H9 (cell line): ENCODE measurements around the gene CARMIL3. TPM values are rescaled to one million over a fixed set of nuclear protein-coding genes. Genes with fewer than 3 reads are reported as not detected.
"Not testable (repeated sequence)": the region's sequence is repeated elsewhere in the genome, so short reads cannot be mapped to it uniquely, and the experiment has no call there.

ENCODE experiments used
- DNase-seq: peaks from one replicate; pipeline ENCODE4 v3.0.0-alpha.2; 2017
- H2AFZ ChIP-seq: one replicate; pipeline ENCODE4 v1.6.1; 2013; ENCODE audit warnings: mild to moderate bottlenecking, low read length, control low read depth, moderate library complexity
- H2AK5ac ChIP-seq: 2 replicates; pipeline ENCODE4 v1.6.1; 2013; ENCODE audit warnings: low read length, control low read depth, mixed read lengths; ENCODE audit not compliant: insufficient read length
- H2BK120ac ChIP-seq: one replicate; pipeline ENCODE4 v1.6.1; 2013; ENCODE audit warnings: low read depth, mild to moderate bottlenecking, low read length, control low read depth, inconsistent platforms; ENCODE audit not compliant: poor library complexity, severe bottlenecking
- H2BK12ac ChIP-seq: 2 replicates; pipeline ENCODE4 v1.6.1; 2013; ENCODE audit warnings: low read length, control low read depth, mixed read lengths, low read depth; ENCODE audit not compliant: insufficient read length
- H2BK15ac ChIP-seq: 2 replicates; pipeline ENCODE4 v1.6.1; 2013; ENCODE audit warnings: low read depth, low read length, control low read depth
- H2BK20ac ChIP-seq: one replicate; pipeline ENCODE4 v1.6.1; 2013; ENCODE audit warnings: low read depth, mild to moderate bottlenecking, low read length, control low read depth, inconsistent platforms; ENCODE audit not compliant: poor library complexity, severe bottlenecking
- H2BK5ac ChIP-seq: 2 replicates; pipeline ENCODE4 v1.6.1; 2013; ENCODE audit warnings: low read length, control low read depth, mixed read lengths; ENCODE audit not compliant: insufficient read length
- H3K14ac ChIP-seq: 2 replicates; pipeline ENCODE4 v1.6.1; 2013; ENCODE audit warnings: low read length, control low read depth; ENCODE audit not compliant: insufficient read depth
- H3K18ac ChIP-seq: 2 replicates; pipeline ENCODE4 v1.6.1; 2013; ENCODE audit warnings: low read depth, mild to moderate bottlenecking, mixed read lengths, low read length, control low read depth; ENCODE audit not compliant: insufficient read length
- H3K23ac ChIP-seq: 2 replicates; pipeline ENCODE4 v1.6.1; 2013; ENCODE audit warnings: low read length, control low read depth, mixed read lengths, low read depth; ENCODE audit not compliant: insufficient read length
- H3K23me2 ChIP-seq: 2 replicates; pipeline ENCODE4 v1.6.1; 2013; ENCODE audit warnings: low read depth, mild to moderate bottlenecking, mixed read lengths, low read length, control low read depth; ENCODE audit not compliant: insufficient read length, poor library complexity, severe bottlenecking
- H3K27ac ChIP-seq: 2 replicates; pipeline ENCODE4 v1.5.1; 2013; ENCODE audit warnings: low read length, control low read depth, mixed read lengths, low read depth; ENCODE audit not compliant: insufficient read length
- H3K27me3 ChIP-seq: 2 replicates; pipeline ENCODE4 v1.6.1; 2013; ENCODE audit warnings: low read length, control low read depth, inconsistent platforms; ENCODE audit not compliant: insufficient read depth
- H3K4ac ChIP-seq: 2 replicates; pipeline ENCODE4 v1.6.1; 2013; ENCODE audit warnings: low read depth, mild to moderate bottlenecking, control low read depth, inconsistent platforms, low read length, moderate library complexity
- H3K4me1 ChIP-seq: 2 replicates; pipeline ENCODE4 v1.6.1; 2013; ENCODE audit warnings: low read length, control low read depth, inconsistent platforms; ENCODE audit not compliant: insufficient read depth
- H3K4me2 ChIP-seq: 2 replicates; pipeline ENCODE4 v1.6.1; 2013; ENCODE audit warnings: low read length, control low read depth, mixed read lengths; ENCODE audit not compliant: insufficient read length, insufficient read depth
- H3K56ac ChIP-seq: 2 replicates; pipeline ENCODE4 v1.6.1; 2013; ENCODE audit warnings: low read depth, mild to moderate bottlenecking, mixed read lengths, low read length, control low read depth; ENCODE audit not compliant: insufficient read length
- H3K79me1 ChIP-seq: 2 replicates; pipeline ENCODE4 v1.6.1; 2013; ENCODE audit warnings: low read depth, mild to moderate bottlenecking, moderate library complexity, low read length, control low read depth, inconsistent platforms; ENCODE audit not compliant: insufficient read depth, poor library complexity, severe bottlenecking
- H3K79me2 ChIP-seq: 2 replicates; pipeline ENCODE4 v1.6.1; 2013; ENCODE audit warnings: low read length, control low read depth, inconsistent platforms; ENCODE audit not compliant: insufficient read depth
- H3K9ac ChIP-seq: 2 replicates; pipeline ENCODE4 v1.6.1; 2013; ENCODE audit warnings: low read length, control low read depth, mixed read lengths; ENCODE audit not compliant: insufficient read length; ENCODE audit errors: extremely low read depth
- H3K9me3 ChIP-seq: one replicate; pipeline ENCODE4 v1.6.1; 2013; ENCODE audit warnings: low read depth, low read length, inconsistent platforms; ENCODE audit not compliant: control insufficient read depth
- H3T11ph ChIP-seq: one replicate; pipeline ENCODE4 v1.6.1; 2013; ENCODE audit warnings: mild to moderate bottlenecking, low read length, control low read depth, inconsistent platforms
- H4K20me1 ChIP-seq: one replicate; pipeline ENCODE4 v1.6.1; 2013; ENCODE audit not compliant: control insufficient read depth, insufficient read length, insufficient read depth
- H4K5ac ChIP-seq: 2 replicates; pipeline ENCODE4 v1.6.1; 2013; ENCODE audit warnings: low read depth, mild to moderate bottlenecking, mixed read lengths, low read length, control low read depth; ENCODE audit not compliant: insufficient read length
- H4K8ac ChIP-seq: replicated peaks from 2 replicates; pipeline ENCODE4 v1.6.1; 2013; ENCODE audit warnings: low read length, control low read depth, mixed read lengths, low read depth; ENCODE audit not compliant: insufficient read length
- H4K91ac ChIP-seq: 2 replicates; pipeline ENCODE4 v1.6.1; 2013; ENCODE audit warnings: low read depth, mild to moderate bottlenecking, moderate library complexity, mixed read lengths, low read length, control low read depth; ENCODE audit not compliant: insufficient read length
- H3K27ac Mint-ChIP-seq, 3 experiments: 2 replicates in 2 of 3; 3 replicates in 1 of 3; pipeline ENCODE4 v1.8.0; 2020 to 2021; ENCODE audit warnings: mixed read lengths in 3 of 3, mild to moderate bottlenecking in 1 of 3, moderate library complexity in 1 of 3
- H3K27me3 Mint-ChIP-seq: 2 replicates; pipeline ENCODE4 v1.8.0; 2021; ENCODE audit warnings: low read depth, mild to moderate bottlenecking, moderate library complexity, mixed read lengths
- H3K36me3 Mint-ChIP-seq, 3 experiments: 2 replicates in 2 of 3; 3 replicates in 1 of 3; pipeline ENCODE4 v1.8.0; 2020 to 2021; ENCODE audit warnings: low read depth in 3 of 3, mixed read lengths in 3 of 3; ENCODE audit not compliant: insufficient read depth in 1 of 3
- H3K4me1 Mint-ChIP-seq, 2 experiments: 2 replicates each; pipeline ENCODE4 v1.8.0; 2020; ENCODE audit warnings: mixed read lengths in 2 of 2
- H3K4me3 Mint-ChIP-seq, 2 experiments: 2 replicates in 1 of 2; 3 replicates in 1 of 2; pipeline ENCODE4 v1.8.0; 2020 to 2021; ENCODE audit warnings: mild to moderate bottlenecking in 2 of 2, mixed read lengths in 2 of 2, moderate library complexity in 1 of 2
- H3K9me3 Mint-ChIP-seq, 2 experiments: 2 replicates in 1 of 2; 3 replicates in 1 of 2; pipeline ENCODE4 v1.8.0; 2020; ENCODE audit warnings: mild to moderate bottlenecking in 2 of 2, mixed read lengths in 2 of 2, moderate library complexity in 1 of 2
- CTCF ChIP-seq: fragments of 200-600 bp; sonication (generic); conservative IDR thresholded peaks from 3 replicates; pipeline ENCODE4 v1.8.0; 2021; ENCODE audit warnings: antibody characterized with exemption, mild to moderate bottlenecking
- WGBS: extraction: QIAGEN DNeasy Blood & Tissue Kit; methylation state at CpG from one replicate; pipeline ENCODE4 v1.1.7; 2013; ENCODE audit warnings: missing lambda C conversion rate, low lambda C conversion rate, mixed read lengths; ENCODE audit not compliant: insufficient read length; ENCODE audit errors: extremely low coverage; 5-methylcytosine and 5-hydroxymethylcytosine counted together
- total RNA-seq: library from RNA; stranded (reverse); gene quantifications from 2 replicates; pipeline ENCODE4 v1.2.1, GENCODE V29; 2021

Gene CARMIL3
- total RNA-seq, 1 experiment from 2014 or later, result 5.8 TPM

- not testable (repeated sequence) for H4K20me1 ChIP-seq, H2BK15ac ChIP-seq, H2BK120ac ChIP-seq, H2AK5ac ChIP-seq, H4K5ac ChIP-seq, H3K27me3 Mint-ChIP-seq, H3K27me3 ChIP-seq, H3K23me2 ChIP-seq, H3K4ac ChIP-seq, H3K14ac ChIP-seq, H3K4me1 ChIP-seq, H2AFZ ChIP-seq, H3K79me1 ChIP-seq, DNase-seq, H3K18ac ChIP-seq, H2BK20ac ChIP-seq, H3K56ac ChIP-seq, H2BK12ac ChIP-seq, H4K91ac ChIP-seq, H3K9me3 ChIP-seq, H3K9ac ChIP-seq, H2BK5ac ChIP-seq, H4K8ac ChIP-seq, H3T11ph ChIP-seq, H3K27ac ChIP-seq, H3K36me3 Mint-ChIP-seq, H3K23ac ChIP-seq, H3K79me2 ChIP-seq
- peaks cover 10 to 16% of the 10 kb centered on the region in 2 experiments for H3K4me1 Mint-ChIP-seq
- peak overlapping the region; percentile 82 to 90 for H3K4me3 Mint-ChIP-seq
- no CpG with 5 or more reads among the region's 10 CpGs for WGBS
- 0 out of 3 replicates have a peak, but pooled peaks have one; percentile 6 for TF ChIP-seq CTCF
- H3K9me3 Mint-ChIP-seq, result peaks cover 6 to 12% of the 10 kb centered on the region in 2 experiments
- peak overlapping the region; percentile 94 for H3K4me2 ChIP-seq
- peak overlapping the region in 2 of 3 experiments; percentile 29 to 55; a peak in 3 of 7 replicates for H3K27ac Mint-ChIP-seq
These were observed 14.7 kb upstream of the CARMIL3 start for GRCh38 chr14:24036963-24037657.
